Osteoblast (primary cell): ENCODE measurements around the gene CUEDC2. TPM values are rescaled to one million over a fixed set of nuclear protein-coding genes. Genes with fewer than 3 reads are reported as not detected.

ENCODE experiments used
- DNase-seq: peaks from one replicate; pipeline ENCODE4 v3.0.0; 2011; ENCODE audit warnings: low spot score, mixed read lengths; ENCODE audit not compliant: insufficient read length; ENCODE audit errors: missing footprints
- H2AFZ ChIP-seq: 2 replicates; pipeline ENCODE4 v1.6.0; 2011; ENCODE audit warnings: mild to moderate bottlenecking, low read length
- H3K27ac ChIP-seq: 2 replicates; pipeline ENCODE4 v1.5.1; 2011; ENCODE audit warnings: mild to moderate bottlenecking, low read depth, low read length, moderate library complexity
- H3K27me3 ChIP-seq: 2 replicates; pipeline ENCODE4 v1.6.0; 2012; ENCODE audit warnings: mild to moderate bottlenecking, control low read depth, inconsistent platforms, low read length, moderate library complexity; ENCODE audit not compliant: insufficient read depth
- H3K36me3 ChIP-seq: 2 replicates; pipeline ENCODE4 v1.5.1; 2011; ENCODE audit warnings: mild to moderate bottlenecking, low read length, control low read depth, moderate library complexity; ENCODE audit not compliant: insufficient read depth
- H3K4me1 ChIP-seq: 2 replicates; pipeline ENCODE4 v1.5.1; 2011; ENCODE audit warnings: mild to moderate bottlenecking, low read length, control low read depth, moderate library complexity; ENCODE audit not compliant: insufficient read depth
- H3K4me2 ChIP-seq: 2 replicates; pipeline ENCODE4 v1.6.0; 2011; ENCODE audit warnings: mild to moderate bottlenecking, low read length; ENCODE audit not compliant: insufficient read depth
- H3K4me3 ChIP-seq: fragments of 200-600 bp; sonication (generic); 3 replicates; pipeline ENCODE4 v1.5.1; 2012; ENCODE audit warnings: mild to moderate bottlenecking, low read length, inconsistent platforms; ENCODE audit not compliant: insufficient read depth
- H3K79me2 ChIP-seq: 2 replicates; pipeline ENCODE4 v1.6.0; 2012; ENCODE audit warnings: mild to moderate bottlenecking, low read length, control low read depth, inconsistent platforms; ENCODE audit not compliant: insufficient read depth
- H3K9me3 ChIP-seq: 2 replicates; pipeline ENCODE4 v1.5.1; 2011; ENCODE audit warnings: low read depth, low read length, control low read depth
- H4K20me1 ChIP-seq: 2 replicates; pipeline ENCODE4 v1.6.0; 2012; ENCODE audit warnings: mild to moderate bottlenecking, low read length, control low read depth; ENCODE audit not compliant: insufficient read depth
- CTCF ChIP-seq: IDR thresholded peaks from 2 replicates; pipeline ENCODE4 v1.5.1; 2011; ENCODE audit warnings: mild to moderate bottlenecking, low read depth, low read length, moderate library complexity; ENCODE audit errors: extremely low read depth
- total RNA-seq: library from RNA; depleted of rRNA; stranded (reverse); fragments of >200 nt; gene quantifications from 2 replicates; pipeline ENCODE4 v1.2.3, GENCODE V29; 2012

CUEDC2 gene
- total RNA-seq, 1 donor, result 46.7 TPM

GRCh38 chr10:102398172-102399020, 34.0 kb downstream of the CUEDC2 start:
- Histone ChIP-seq H3K27me3 (no peaks in the 10 kb centered on the region), H2AFZ (no peak overlapping the region), H3K79me2 (peaks cover 13% of the 10 kb centered on the region), H3K9me3 (no peaks in the 10 kb centered on the region), H3K4me2 (peak overlapping the region; percentile 73), H3K4me3 (no peak overlapping the region), H4K20me1 (no peaks in the 10 kb centered on the region), H3K36me3 (peaks cover 37% of the 10 kb centered on the region), H3K4me1 (peaks cover 18% of the 10 kb centered on the region), H3K27ac (no peak overlapping the region)
- peak; percentile 62 for DNase-seq
- TF ChIP-seq CTCF, result no peak

DNA sequence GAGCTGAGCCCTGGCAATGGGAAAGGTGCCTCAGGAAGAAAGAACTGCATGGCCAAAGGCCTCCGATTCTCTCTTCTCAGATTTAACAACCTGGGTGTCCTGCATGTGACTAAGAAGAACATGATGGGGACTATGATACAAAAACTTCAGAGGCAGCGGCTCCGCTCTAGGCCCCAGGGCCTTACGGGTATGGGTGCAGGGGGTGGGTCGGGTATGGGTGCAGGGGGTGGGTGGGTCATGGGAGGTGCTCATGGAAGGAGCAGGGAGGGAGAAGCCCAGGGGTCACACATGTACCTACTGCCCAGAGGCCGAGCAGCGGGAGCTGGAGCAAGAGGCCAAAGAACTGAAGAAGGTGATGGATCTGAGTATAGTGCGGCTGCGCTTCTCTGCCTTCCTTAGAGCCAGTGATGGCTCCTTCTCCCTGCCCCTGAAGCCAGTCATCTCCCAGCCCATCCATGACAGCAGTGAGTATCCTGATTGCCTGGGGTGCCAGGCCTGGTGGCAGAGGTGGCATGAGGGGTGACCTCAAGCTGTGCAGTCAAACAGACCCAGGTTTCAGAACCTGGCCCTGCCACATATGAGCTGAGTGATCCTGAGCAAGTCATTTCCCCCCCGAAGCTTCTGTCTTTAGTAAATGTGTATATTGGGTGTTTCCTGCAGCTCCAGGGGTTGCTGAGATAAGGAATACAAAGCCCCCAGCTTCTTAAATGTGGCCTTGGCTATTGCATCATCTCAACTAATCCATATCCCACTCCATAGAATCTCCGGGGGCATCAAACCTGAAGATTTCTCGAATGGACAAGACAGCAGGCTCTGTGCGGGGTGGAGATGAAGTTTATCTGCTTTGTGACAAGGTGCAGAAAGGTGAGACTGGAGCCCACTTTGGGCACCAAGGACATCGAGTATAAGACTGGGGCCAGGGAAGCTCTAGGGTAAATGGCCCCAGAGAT, 34.9 kb downstream of the CUEDC2 start:
- H3K27ac ChIP-seq, result no peak overlapping the region

GRCh38 chr10:102396730-102397151, 35.6 kb downstream of the CUEDC2 start:
- no peaks in the 10 kb centered on the region for H3K9me3 ChIP-seq
- no peaks in the 10 kb centered on the region for H3K27me3 ChIP-seq
- H2AFZ ChIP-seq, result no peak overlapping the region
- peak overlapping the region; percentile 95 for H3K27ac ChIP-seq
- H3K4me2 ChIP-seq, result peak overlapping the region; percentile 95
- no peak for DNase-seq
- H3K79me2 ChIP-seq, result peaks cover 13% of the 10 kb centered on the region
- H3K36me3 ChIP-seq, result peaks cover 31% of the 10 kb centered on the region
- H3K4me1 ChIP-seq, result peaks cover 18% of the 10 kb centered on the region
- no peak for TF ChIP-seq CTCF
- H3K4me3 ChIP-seq, result peak overlapping the region; percentile 88
- H4K20me1 ChIP-seq, result no peaks in the 10 kb centered on the region

More for the DNA sequence above, 34.9 kb downstream of the CUEDC2 start:
- Histone ChIP-seq H3K9me3 (no peaks in the 10 kb centered on the region), H3K4me2 (no peak overlapping the region), H3K27me3 (no peaks in the 10 kb centered on the region), H3K79me2 (peaks cover 13% of the 10 kb centered on the region), H3K4me3 (no peak overlapping the region), H2AFZ (no peak overlapping the region), H3K4me1 (peaks cover 18% of the 10 kb centered on the region), H3K36me3 (peaks cover 36% of the 10 kb centered on the region), H4K20me1 (no peaks in the 10 kb centered on the region)
- TF ChIP-seq CTCF, result no peak
- DNase-seq, result peak; percentile 60
